Adrenal gland (tissue), 12 donors: ENCODE measurements around the gene CASS4. TPM values are rescaled to one million over a fixed set of nuclear protein-coding genes. Genes with fewer than 3 reads are reported as not detected.

Source experiments
- DNase-seq, 7 donors: peaks; one replicate each; pipeline ENCODE4 v3.0.0-alpha.2; 2019 to 2020
- H3K27ac ChIP-seq, 5 donors: fragments of 200-600 bp; sonication (generic) in 4 of 5; 1 replicate in 3 of 5; 2 replicates in 2 of 5; pipeline versions ENCODE4 v1.5.1 to v1.8.0; 2016 to 2020; ENCODE audit warnings: mild to moderate bottlenecking in 1 of 5
- H3K27me3 ChIP-seq: fragments of 200-600 bp; 2 replicates; pipeline ENCODE4 v1.8.0; 2021
- H3K36me3 ChIP-seq, 2 donors: fragments of 200-600 bp; replicated peaks in 1 of 2; 1 replicate in 1 of 2; 2 replicates in 1 of 2; pipeline versions ENCODE4 v1.5.1 to v1.8.0; 2018 to 2022
- H3K4me1 ChIP-seq, 2 donors: fragments of 200-600 bp; replicated peaks in 1 of 2; 1 replicate in 1 of 2; 2 replicates in 1 of 2; pipeline versions ENCODE4 v1.5.1 to v1.8.0; 2018 to 2021
- H3K4me3 ChIP-seq, 4 donors: fragments of 200-600 bp; sonication (generic) in 3 of 4; one replicate each; pipeline ENCODE4 v1.5.1; 2016 to 2018
- H3K9me3 ChIP-seq, 3 donors: fragments of 200-600 bp; sonication (generic) in 1 of 3; replicated peaks in 1 of 3; 1 replicate in 2 of 3; 2 replicates in 1 of 3; pipeline versions ENCODE4 v1.5.1 to v1.8.0; 2016 to 2021
- POLR2A ChIP-seq, 2 donors: fragments of 450-650 bp; IDR thresholded peaks; one replicate each; pipeline ENCODE4 v1.6.1; 2017; ENCODE audit warnings: antibody characterized with exemption in 2 of 2, mild to moderate bottlenecking in 2 of 2, moderate library complexity in 1 of 2
- WGBS, 4 donors: extraction: QIAGEN DNeasy Blood & Tissue Kit in 2 of 4; methylation state at CpG; one replicate each; pipeline versions ENCODE4 v1.1.5 to v1.1.7; 2013 to 2017; 5-methylcytosine and 5-hydroxymethylcytosine counted together
- intact Hi-C, 2 donors: fragments of 100-400 bp; cut with DNase I; formaldehyde crosslinking; loops; one replicate each; pipeline versions ENCODE4 v1.14.1 to v1.15.0; 2022 to 2023
- polyA plus RNA-seq, 3 donors: library from polyadenylated mRNA; stranded (reverse); fragments of 200-250 nt in 2 of 3; fragments of 350-450 nt in 1 of 3; fragmentation: Illumina TruSeq in 1 of 3; extraction: RNeasy Lipid Tissue Mini Kit (QIAGEN cat#74804) in 1 of 3; gene quantifications; one replicate each; pipeline ENCODE4 v1.2.3, GENCODE V29; 2013 to 2014
- total RNA-seq, 9 donors: library from RNA; depleted of rRNA in 4 of 9; stranded (reverse); fragments of >200 nt in 4 of 9; fragments of 120-200 nt in 1 of 9; fragmentation: NEBNext Ultra II Directional in 1 of 9; extraction: Animal tissue kit (Norgen Biotek cat#: 25700) in 1 of 9; gene quantifications; one replicate each; pipeline versions ENCODE4 v1.1.0 to v1.2.4, GENCODE V29; 2013 to 2023
- TF ChIP-seq, protein P1 (sequence below), 6 experiments: fragments of 450-650 bp in 4 of 6; fragments of 200-600 bp in 2 of 6; sonication (generic) in 1 of 6; IDR thresholded peaks; 1 replicate in 5 of 6; 2 replicates in 1 of 6; pipeline versions ENCODE4 v1.5.1 to v1.8.0; 2016 to 2021; ENCODE audit warnings: antibody characterized with exemption in 6 of 6, mild to moderate bottlenecking in 2 of 6, moderate library complexity in 1 of 6
- donor health status: healthy with polysubstance abuse.
- donor health status: Bipolar disorder and iron deficiency.
- donor health status: DM: yes; HTN: yes; CAD: no.
- donor health status: DM: no; HTN: no; CAD: no.
- donor health status: DM: no; HTN: no; CAD: no.
- donor health status: DM: yes; HTN: yes; CAD: no.

CASS4 gene
- total and polyA plus RNA-seq, 12 donors: 0.37 to 4.7 (median 1.4) TPM

DNA sequence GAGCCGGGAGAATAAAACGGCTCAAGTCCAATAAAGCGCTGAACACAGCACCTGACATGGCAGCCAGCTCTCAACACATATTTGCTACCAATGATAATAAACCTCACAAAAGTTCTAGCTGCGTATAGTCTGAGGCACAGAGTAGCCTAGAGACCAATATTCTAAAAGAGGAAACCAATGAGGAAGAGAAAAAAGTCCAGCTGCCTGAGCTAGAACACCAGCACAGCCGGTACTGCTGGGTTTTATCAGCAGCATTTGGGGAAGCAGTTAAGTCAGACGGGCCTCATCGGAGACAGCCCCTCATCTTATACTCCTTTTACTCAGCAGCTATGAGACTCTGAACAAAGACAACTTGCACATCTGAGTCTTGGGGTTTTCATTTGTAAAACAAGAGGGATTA, 53.9 kb downstream of the CASS4 start:
- no peak overlapping the region for H3K4me3 ChIP-seq

DNA sequence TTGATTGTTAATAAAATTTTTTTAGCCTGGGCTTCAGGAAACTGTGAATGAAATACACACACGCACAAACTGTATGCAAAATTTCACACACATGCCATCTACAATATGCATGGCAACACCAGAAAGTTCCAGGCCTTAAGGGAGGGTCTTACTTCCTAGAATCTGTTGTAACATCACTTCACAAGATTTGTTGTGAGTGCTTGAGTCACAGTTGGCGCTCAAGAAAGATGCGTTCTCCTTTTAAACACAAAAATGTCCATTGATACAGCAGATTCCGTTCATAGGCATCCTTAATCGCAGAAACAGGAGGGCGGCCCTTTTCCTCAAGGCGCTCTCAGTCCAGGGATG, 55.9 kb downstream of the CASS4 start:
- peak overlapping the region in 2 of 5 donors; percentile 72 to 92 for H3K27ac ChIP-seq
- peak overlapping the region in 3 of 4 donors; percentile 72 to 89 (median 86) for H3K4me3 ChIP-seq
- no peaks in the 10 kb centered on the region for H3K27me3 ChIP-seq
- no peaks in the 10 kb centered on the region for H3K9me3 ChIP-seq
- H3K4me1 ChIP-seq: peaks cover 7 to 21% of the 10 kb centered on the region in 2 donors
- intact Hi-C loops: loop anchor here (5.0 to 10.0 kb wide), 2 partner anchors 73 to 76 kb away; partner anchors contain the start of genes AURKA (in 2 of the 2) and CSTF1 (in 2 of the 2)
- WGBS, 4 donors: 5 to 22% (median 8%) methylated on average over 3 to 7 of the region's 7 CpGs
- DNase-seq: no peak
- TF ChIP-seq, protein P1, sequence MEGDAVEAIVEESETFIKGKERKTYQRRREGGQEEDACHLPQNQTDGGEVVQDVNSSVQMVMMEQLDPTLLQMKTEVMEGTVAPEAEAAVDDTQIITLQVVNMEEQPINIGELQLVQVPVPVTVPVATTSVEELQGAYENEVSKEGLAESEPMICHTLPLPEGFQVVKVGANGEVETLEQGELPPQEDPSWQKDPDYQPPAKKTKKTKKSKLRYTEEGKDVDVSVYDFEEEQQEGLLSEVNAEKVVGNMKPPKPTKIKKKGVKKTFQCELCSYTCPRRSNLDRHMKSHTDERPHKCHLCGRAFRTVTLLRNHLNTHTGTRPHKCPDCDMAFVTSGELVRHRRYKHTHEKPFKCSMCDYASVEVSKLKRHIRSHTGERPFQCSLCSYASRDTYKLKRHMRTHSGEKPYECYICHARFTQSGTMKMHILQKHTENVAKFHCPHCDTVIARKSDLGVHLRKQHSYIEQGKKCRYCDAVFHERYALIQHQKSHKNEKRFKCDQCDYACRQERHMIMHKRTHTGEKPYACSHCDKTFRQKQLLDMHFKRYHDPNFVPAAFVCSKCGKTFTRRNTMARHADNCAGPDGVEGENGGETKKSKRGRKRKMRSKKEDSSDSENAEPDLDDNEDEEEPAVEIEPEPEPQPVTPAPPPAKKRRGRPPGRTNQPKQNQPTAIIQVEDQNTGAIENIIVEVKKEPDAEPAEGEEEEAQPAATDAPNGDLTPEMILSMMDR (IDR thresholded peaks at IDR 0.05): no peak
- TF ChIP-seq POLR2A (IDR thresholded peaks at IDR 0.05): no peak
- no peaks in the 10 kb centered on the region for H3K36me3 ChIP-seq

More for the DNA sequence above, 53.9 kb downstream of the CASS4 start:
- WGBS, 4 donors: 49 to 70% (median 57%) methylated on average over 7 of the region's 7 CpGs
- peak overlapping the region in 1 of 5 donors; percentile 42 for H3K27ac ChIP-seq
- DNase-seq: peak in 1 of 7 donors; percentile 20
- no peaks in the 10 kb centered on the region for H3K27me3 ChIP-seq
- H3K4me1 ChIP-seq: peaks cover 7 to 21% of the 10 kb centered on the region in 2 donors
- no peaks in the 10 kb centered on the region for H3K9me3 ChIP-seq
- intact Hi-C loops: loop anchor here (5.0 to 10.0 kb wide), 2 partner anchors 71 to 74 kb away; partner anchors contain the start of genes AURKA (in 2 of the 2) and CSTF1 (in 2 of the 2)
- TF ChIP-seq, protein P1 (IDR thresholded peaks at IDR 0.05): no peak
- TF ChIP-seq POLR2A (IDR thresholded peaks at IDR 0.05): no peak
- no peaks in the 10 kb centered on the region for H3K36me3 ChIP-seq

DNA sequence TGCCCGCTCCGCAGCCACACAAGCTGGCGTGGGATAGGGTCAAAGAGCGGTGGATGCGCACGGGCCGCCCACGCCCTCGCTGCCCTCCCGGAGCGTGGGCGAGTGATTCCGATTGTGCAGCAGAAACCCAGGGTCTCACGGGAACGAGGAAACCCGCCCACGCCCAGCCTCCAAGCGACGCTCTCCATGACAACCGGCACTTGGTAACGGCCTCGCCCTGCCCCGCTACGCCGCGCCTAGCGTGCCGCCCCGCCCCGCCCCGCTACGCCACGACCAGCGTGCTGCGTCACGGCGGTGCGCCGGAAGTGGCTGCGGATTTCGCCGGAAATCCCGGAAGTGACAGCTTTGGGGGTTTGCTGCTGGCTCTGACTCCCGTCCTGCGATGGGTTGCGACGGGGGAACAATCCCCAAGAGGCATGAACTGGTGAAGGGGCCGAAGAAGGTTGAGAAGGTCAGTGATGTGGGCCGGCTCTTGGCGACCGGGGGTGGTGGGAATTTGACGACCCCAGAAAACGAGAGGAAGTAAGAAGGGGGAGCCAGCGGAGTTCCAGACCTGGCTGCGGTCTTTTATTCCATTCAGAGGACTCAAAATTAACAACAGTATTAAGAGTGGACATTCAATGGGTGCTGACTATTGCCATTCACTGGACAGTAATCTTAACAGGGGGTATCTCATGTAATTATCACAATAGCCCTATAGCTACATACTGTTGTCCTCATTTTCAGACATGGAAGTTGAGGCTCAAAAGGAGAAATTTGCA, 56.4 kb downstream of the CASS4 start, which contains the start of gene RTF2:
RTF2 (plus strand) TSS at position 312 of the 761 bp plus-strand sequence; CDS start at position 383, 71 bp downstream.
- Histone ChIP-seq H3K4me3 (peak within 1 kb of the TSS; percentile 19 to 89 (median 79)), H3K27ac (peak within 1 kb of the TSS in 4 of 5 donors; percentile 64 to 92 (median 70)), H3K9me3 (no peaks in the 10 kb centered on the region), H3K4me1 (peaks cover 7 to 21% of the 10 kb centered on the region in 2 donors), H3K27me3 (no peaks in the 10 kb centered on the region), H3K36me3 (peaks cover 0 to 3% of the 10 kb centered on the region in 2 donors)
- 0 to 1% (median 1%) methylated on average over 17 to 55 of the region's 55 CpGs for WGBS, 4 donors
- intact Hi-C loops: loop anchor here (5.0 to 10.0 kb wide), 2 partner anchors 74 to 76 kb away; partner anchors contain the start of genes AURKA (in 2 of the 2) and CSTF1 (in 2 of the 2)
- TF ChIP-seq, protein P1 (IDR thresholded peaks at IDR 0.05): no peak
- TF ChIP-seq POLR2A (IDR thresholded peaks at IDR 0.05): peak in 1 of 2 donors; percentile 23
- DNase-seq: peak; percentile 91 to 96 (median 93)

DNA sequence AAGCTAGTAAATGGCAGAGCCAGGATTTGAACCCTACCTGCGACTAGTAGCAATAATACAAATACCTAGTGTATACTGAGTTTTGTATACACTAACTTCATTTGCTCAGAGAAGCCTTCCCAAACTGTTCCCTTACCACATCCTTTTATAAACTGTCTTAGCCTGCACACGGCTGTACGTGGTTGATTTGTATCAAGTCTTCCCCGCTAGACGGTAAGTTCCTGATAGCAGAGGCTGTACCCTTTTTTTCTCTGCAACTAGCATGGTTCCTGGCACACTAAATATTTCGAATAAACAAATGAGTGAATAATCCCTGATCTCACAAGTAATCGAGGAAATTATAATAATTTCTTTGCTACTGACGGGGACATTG, 57.0 kb downstream of the CASS4 start:
- peak overlapping the region; percentile 19 to 89 (median 79) for H3K4me3 ChIP-seq
- intact Hi-C loops: loop anchor here (5.0 to 10.0 kb wide), 2 partner anchors 74 to 77 kb away; partner anchors contain the start of genes AURKA (in 2 of the 2) and CSTF1 (in 2 of the 2)
- H3K4me1 ChIP-seq: peaks cover 7 to 21% of the 10 kb centered on the region in 2 donors
- TF ChIP-seq, protein P1 (IDR thresholded peaks at IDR 0.05): no peak
- peaks cover 0 to 9% of the 10 kb centered on the region in 2 donors for H3K36me3 ChIP-seq
- no peaks in the 10 kb centered on the region for H3K9me3 ChIP-seq
- H3K27me3 ChIP-seq: no peaks in the 10 kb centered on the region
- peak overlapping the region in 3 of 5 donors; percentile 68 to 92 (median 72) for H3K27ac ChIP-seq
- WGBS, 4 donors: 22 to 26% (median 24%) methylated on average over 8 of the region's 8 CpGs
- DNase-seq: no peak
